Muscle of leg (tissue), 11 donors: ENCODE data around the gene AADAC. TPM values are rescaled to one million over a fixed set of nuclear protein-coding genes. Genes with fewer than 3 reads are reported as not detected.
A peak's percentile ranks its signal among the peaks of the same experiment; 100 is the strongest.

Experiments used
- DNase-seq: peaks from one replicate; pipeline ENCODE4 v3.0.0; 2013
- H3K27ac ChIP-seq: one replicate; pipeline ENCODE4 v1.5.1; 2013; ENCODE audit warnings: mild to moderate bottlenecking, low read length, control low read depth
- H3K27me3 ChIP-seq: one replicate; pipeline ENCODE4 v1.6.1; 2013; ENCODE audit warnings: low read length; ENCODE audit not compliant: control insufficient read depth, insufficient read depth
- H3K36me3 ChIP-seq: one replicate; pipeline ENCODE4 v1.6.1; 2013; ENCODE audit warnings: low read length; ENCODE audit not compliant: control insufficient read depth, insufficient read depth
- H3K4me1 ChIP-seq: one replicate; pipeline ENCODE4 v1.6.1; 2013; ENCODE audit warnings: low read length; ENCODE audit not compliant: control insufficient read depth, insufficient read depth
- H3K4me3 ChIP-seq: one replicate; pipeline ENCODE4 v1.5.1; 2013; ENCODE audit warnings: low read length, control low read depth
- H3K9me3 ChIP-seq: replicated peaks from 2 replicates; pipeline ENCODE4 v1.6.1; 2013; ENCODE audit warnings: low read depth, low read length; ENCODE audit not compliant: control insufficient read depth
- WGBS: methylation state at CpG from one replicate; pipeline ENCODE4 v1.1.5; 2013; ENCODE audit warnings: missing lambda C conversion rate; ENCODE audit not compliant: insufficient coverage; 5-methylcytosine and 5-hydroxymethylcytosine counted together
- polyA plus RNA-seq, 8 donors: library from polyadenylated mRNA; unstranded; fragments of 120-200 nt; gene quantifications; one replicate each; pipeline versions ENCODE4 v1.2.1 to v1.2.3, GENCODE V29; 2013; ENCODE audit warnings: inconsistent platforms in 1 of 8, low replicate concordance in 1 of 8; ENCODE audit not compliant: insufficient read length in 8 of 8, insufficient read depth in 1 of 8
- total RNA-seq: library from RNA; stranded (reverse); fragments of 120-200 nt; gene quantifications from one replicate; pipeline ENCODE4 v1.2.4, GENCODE V29; 2013

The AADAC gene
- total and polyA plus RNA-seq, 9 donors = 0.09 to 7.3 (median 0.43) TPM; not detected in 2

DNA sequence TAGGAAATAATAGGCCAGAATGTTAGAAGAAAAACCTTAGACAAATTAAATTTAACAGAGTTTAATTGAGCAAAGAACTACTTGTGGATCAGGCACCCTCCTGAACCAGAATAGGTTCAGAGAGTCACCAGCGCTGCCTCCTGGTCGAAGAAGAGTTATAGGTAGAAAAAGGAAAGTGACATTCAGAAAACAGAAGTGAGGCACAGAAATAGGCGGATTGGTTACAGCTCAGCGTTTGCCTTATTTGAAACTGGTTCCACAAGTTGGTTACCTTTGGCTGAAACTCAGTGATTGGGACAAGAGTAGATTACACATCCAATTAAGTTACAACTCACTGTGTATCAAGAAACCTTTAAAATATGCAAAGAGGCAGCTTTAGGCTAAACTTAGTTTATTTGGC lies 4.4 kb downstream of the AADAC start:
- Histone ChIP-seq H3K27me3 (no peaks in the 10 kb centered on the region), H3K9me3 (no peaks in the 10 kb centered on the region), H3K4me3 (no peak overlapping the region), H3K27ac (no peak overlapping the region), H3K36me3 (no peaks in the 10 kb centered on the region), H3K4me1 (no peaks in the 10 kb centered on the region)
- DNase-seq = no peak
- 100% methylated on average over 2 of the region's 4 CpGs for WGBS

DNA sequence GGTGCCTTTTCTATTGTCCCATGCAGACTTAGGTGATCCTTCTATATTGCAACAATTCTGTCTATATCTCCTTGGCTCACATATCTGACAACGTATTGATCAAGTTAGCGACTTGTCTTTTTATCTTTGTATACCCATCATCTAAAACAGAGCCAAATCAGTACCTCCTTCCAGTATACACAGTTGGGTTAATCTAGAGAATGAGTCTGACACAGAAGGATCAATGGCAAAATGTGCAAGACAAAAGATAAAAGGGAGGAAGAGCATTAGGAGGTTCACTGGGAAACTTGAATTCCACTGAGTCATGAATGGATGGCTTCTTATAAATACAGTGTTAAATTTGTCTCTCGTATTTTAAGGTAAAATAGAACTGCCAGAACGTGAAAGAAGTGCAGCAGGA lies 6.0 kb downstream of the AADAC start:
- Histone ChIP-seq H3K4me3 (no peak overlapping the region), H3K36me3 (no peaks in the 10 kb centered on the region), H3K27ac (no peak overlapping the region), H3K4me1 (no peaks in the 10 kb centered on the region), H3K27me3 (no peaks in the 10 kb centered on the region), H3K9me3 (no peaks in the 10 kb centered on the region)
- WGBS = no CpG with 5 or more reads among the region's 4 CpGs
- no peak for DNase-seq

DNA sequence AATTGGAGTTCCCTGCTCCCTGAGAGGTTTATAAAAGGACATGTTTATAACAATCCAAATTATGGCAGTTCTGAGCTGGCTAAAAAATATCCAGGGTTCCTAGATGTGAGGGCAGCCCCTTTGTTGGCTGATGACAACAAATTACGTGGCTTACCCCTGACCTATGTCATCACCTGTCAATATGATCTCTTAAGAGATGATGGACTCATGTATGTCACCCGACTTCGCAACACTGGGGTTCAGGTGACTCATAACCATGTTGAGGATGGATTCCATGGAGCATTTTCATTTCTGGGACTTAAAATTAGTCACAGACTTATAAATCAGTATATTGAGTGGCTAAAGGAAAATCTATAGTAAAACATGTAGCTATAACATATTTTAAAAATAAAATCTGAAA lies 13.9 kb downstream of the AADAC start:
- DNase-seq = no peak
- WGBS = no CpG with 5 or more reads among the region's 3 CpGs
- Histone ChIP-seq H3K27me3 (no peaks in the 10 kb centered on the region), H3K27ac (no peak overlapping the region), H3K36me3 (no peaks in the 10 kb centered on the region), H3K4me1 (no peaks in the 10 kb centered on the region), H3K9me3 (no peaks in the 10 kb centered on the region), H3K4me3 (no peak overlapping the region)

DNA sequence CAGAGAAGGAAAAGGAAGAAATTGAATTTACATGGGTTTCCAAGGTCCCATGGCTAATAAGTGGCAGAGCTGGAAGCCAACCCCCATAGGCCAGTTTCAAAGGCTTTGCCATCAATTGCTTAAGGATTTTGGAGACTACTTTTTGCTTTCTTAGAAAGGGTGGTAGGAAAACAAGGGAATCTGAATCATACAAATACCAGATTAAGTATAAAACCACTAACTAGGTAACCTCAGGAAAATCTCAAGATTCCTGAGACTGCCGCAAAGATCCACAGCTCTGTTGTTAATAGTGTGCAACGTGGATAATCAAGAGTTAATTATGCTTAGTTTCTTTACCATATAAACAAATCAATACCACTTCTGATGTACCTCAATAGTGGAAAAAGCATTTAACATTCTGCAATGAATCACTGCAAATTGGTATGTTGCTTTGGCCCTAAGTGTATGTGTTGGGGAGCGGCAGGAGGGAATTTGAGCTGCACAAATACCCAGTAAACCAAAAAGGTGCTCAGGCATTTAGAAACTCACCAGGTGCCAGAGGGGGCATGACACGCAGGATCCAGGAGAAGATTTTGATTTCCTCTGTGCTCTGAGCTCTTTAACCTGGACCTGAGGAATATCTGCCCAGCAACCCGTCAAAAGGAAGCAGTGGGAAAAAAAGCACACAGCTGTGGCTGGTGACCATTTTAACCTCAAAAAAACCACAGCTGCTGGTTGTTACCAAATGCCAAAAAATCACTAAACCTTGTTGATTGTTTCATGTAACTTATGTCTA lies 22.0 kb downstream of the AADAC start:
- no peaks in the 10 kb centered on the region for H3K9me3 ChIP-seq
- no peaks in the 10 kb centered on the region for H3K36me3 ChIP-seq
- H3K27ac ChIP-seq = no peak overlapping the region
- no peak overlapping the region for H3K4me3 ChIP-seq
- H3K4me1 ChIP-seq = peaks cover 3% of the 10 kb centered on the region
- no peaks in the 10 kb centered on the region for H3K27me3 ChIP-seq
- WGBS = 42% methylated on average over 2 of the region's 5 CpGs
- peak; percentile 53 for DNase-seq

- Histone ChIP-seq H3K9me3 (no peaks in the 10 kb centered on the region), H3K4me1 (peaks cover 3% of the 10 kb centered on the region), H3K36me3 (no peaks in the 10 kb centered on the region), H3K27me3 (no peaks in the 10 kb centered on the region), H3K27ac (no peak overlapping the region), H3K4me3 (no peak overlapping the region)
- peak; percentile 20 for DNase-seq
- WGBS = 70% methylated on average over 3 of the region's 4 CpGs
Measured at GRCh38 chr3:151837057-151837456, 23.1 kb downstream of the AADAC start.

- Histone ChIP-seq H3K27ac (no peak overlapping the region), H3K4me1 (peaks cover 3% of the 10 kb centered on the region), H3K9me3 (no peaks in the 10 kb centered on the region), H3K27me3 (no peaks in the 10 kb centered on the region), H3K4me3 (no peak overlapping the region), H3K36me3 (no peaks in the 10 kb centered on the region)
- 72% methylated on average over 7 of the region's 19 CpGs for WGBS
- DNase-seq = peak; percentile 94
Measured at GRCh38 chr3:151838574-151839312, 24.8 kb downstream of the AADAC start.

DNA sequence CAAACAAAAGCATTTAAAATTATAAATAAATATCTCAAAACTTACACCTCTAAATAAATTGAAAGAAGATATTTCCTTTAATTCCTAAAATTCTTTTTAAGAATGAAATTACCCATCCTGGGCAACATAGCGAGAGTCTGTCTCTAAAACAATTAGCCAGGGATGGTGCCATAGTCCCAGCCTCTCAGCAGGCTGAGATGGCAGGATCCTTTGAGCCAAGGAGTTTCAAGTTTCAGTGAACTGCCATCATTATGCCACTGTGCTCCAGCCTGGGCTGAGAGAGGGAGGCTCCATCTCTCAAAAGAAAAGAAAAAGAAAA lies 25.4 kb downstream of the AADAC start:
- no peak overlapping the region for H3K4me3 ChIP-seq
- no peak overlapping the region for H3K27ac ChIP-seq
- WGBS = 89% methylated on average over 1 of the region's 1 CpG
- H3K9me3 ChIP-seq = no peaks in the 10 kb centered on the region
- H3K4me1 ChIP-seq = peaks cover 3% of the 10 kb centered on the region
- no peaks in the 10 kb centered on the region for H3K27me3 ChIP-seq
- DNase-seq = no peak
- no peaks in the 10 kb centered on the region for H3K36me3 ChIP-seq

DNA sequence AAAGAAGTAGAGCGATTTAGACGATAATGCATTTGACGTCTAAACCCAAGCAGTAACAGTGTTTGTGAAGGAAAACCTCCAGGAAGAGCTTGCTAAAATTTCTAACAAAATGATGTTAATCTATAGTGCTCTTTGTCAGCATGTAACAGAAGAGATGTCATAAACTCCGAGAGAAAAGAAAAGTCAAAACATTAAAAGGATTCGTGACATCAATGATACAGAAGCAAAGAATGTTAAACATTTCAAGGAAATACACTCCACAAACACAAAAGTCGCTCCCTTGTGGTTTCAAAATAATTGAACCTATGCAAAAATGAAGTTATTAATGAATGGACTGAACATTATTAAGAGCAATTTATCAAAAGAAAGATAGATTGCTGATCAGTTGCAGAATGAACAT lies 27.9 kb downstream of the AADAC start:
- H3K36me3 ChIP-seq = no peaks in the 10 kb centered on the region

DNA sequence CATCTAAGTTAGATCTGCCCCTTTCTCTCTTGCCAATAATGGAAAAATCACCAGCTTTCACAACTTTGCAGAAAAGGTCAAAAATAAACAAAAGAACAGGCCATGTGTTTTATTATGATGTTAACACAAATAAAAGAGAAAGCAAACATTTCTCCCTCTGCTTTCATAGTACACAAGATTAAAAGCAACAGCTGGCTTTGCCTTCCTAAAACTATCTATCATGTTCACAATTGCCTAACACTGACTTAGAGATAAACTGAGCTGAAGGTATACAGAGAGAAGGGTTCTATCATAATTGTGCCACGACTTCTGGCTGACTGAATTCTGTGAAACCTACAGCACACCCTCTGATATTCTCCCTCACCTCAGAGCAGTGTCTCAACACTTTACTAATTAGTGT lies 29.4 kb downstream of the AADAC start:
- DNase-seq = no peak
- WGBS = no CpG with 5 or more reads among the region's 1 CpG
- H3K27me3 ChIP-seq = no peaks in the 10 kb centered on the region
- no peak overlapping the region for H3K4me3 ChIP-seq
- no peaks in the 10 kb centered on the region for H3K9me3 ChIP-seq
- no peaks in the 10 kb centered on the region for H3K36me3 ChIP-seq
- no peak overlapping the region for H3K27ac ChIP-seq
- H3K4me1 ChIP-seq = no peaks in the 10 kb centered on the region

More for the DNA sequence above, 27.9 kb downstream of the AADAC start:
- WGBS = no CpG with 5 or more reads among the region's 6 CpGs
- DNase-seq = no peak
- Histone ChIP-seq H3K9me3 (no peaks in the 10 kb centered on the region), H3K4me3 (no peak overlapping the region), H3K27me3 (no peaks in the 10 kb centered on the region), H3K27ac (no peak overlapping the region), H3K4me1 (no peaks in the 10 kb centered on the region)

DNA sequence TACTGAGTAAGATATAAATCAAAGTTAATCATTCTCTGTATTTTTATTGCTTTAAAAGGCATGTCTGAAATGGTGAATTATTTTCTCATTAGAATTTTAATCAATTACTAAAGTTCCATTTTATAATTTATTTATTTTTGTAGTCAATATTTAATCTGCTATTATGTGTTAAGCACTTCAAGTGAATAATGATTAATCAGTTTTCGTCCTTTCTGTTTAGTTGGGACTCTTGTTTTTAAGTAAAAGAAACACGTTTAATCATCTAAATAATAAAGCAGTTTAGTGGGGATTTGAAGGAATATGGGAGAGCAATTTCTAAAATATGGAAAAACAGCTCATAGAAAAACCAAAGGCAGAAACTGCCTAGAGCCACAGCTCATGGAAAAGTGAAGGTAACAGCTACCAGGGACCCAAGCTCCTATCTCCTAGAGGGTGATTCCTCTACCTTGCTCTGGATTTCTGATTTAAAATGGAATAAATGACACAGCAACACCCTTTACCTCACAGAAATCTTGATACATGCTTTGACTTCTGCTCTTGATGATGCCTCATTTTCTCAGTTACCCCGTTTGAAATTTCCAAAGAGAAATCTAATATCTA lies 31.5 kb downstream of the AADAC start:
- no peak overlapping the region for H3K27ac ChIP-seq
- no peak overlapping the region for H3K4me3 ChIP-seq
- no peaks in the 10 kb centered on the region for H3K27me3 ChIP-seq
- WGBS = 86% methylated on average over 1 of the region's 3 CpGs
- DNase-seq = no peak
- H3K36me3 ChIP-seq = no peaks in the 10 kb centered on the region
- H3K9me3 ChIP-seq = no peaks in the 10 kb centered on the region
- H3K4me1 ChIP-seq = no peaks in the 10 kb centered on the region
